Measurements from ENCODE around the gene MYO1H. TPM values are rescaled to one million over a fixed set of nuclear protein-coding genes. Genes with fewer than 3 reads are reported as not detected.

Gene MYO1H
- total RNA-seq, 1 experiment from 2014 or later = not detected

DNA sequence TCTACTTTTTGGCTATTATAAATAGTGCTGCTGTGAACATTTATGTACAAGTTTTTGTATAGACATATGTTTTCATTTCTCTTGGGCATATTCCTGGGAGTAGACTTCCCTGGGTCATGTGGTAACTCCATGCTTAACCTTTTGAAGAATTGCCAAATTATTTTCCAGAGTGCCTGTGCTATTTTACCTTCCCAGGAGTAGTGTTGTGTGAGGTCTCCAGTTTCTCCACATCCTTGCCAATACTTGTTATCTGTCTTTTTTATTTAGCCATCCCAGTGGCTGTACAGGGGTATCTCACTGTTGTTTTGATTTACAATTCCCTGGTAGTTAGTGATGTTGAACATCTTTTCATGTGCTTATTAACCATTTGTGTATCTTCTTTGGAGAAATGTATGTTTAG lies 148.6 kb downstream of the MYO1H start:
- no peak overlapping the region for H3K27ac Mint-ChIP-seq (ENCODE audit: low read depth, unreplicated experiment)
- DNase-seq (ENCODE audit: unreplicated experiment) = no peak
- ChIA-PET POLR2A (no interaction called here), CTCF (no interaction called here)
- no peaks in the 10 kb centered on the region for H3K27me3 Mint-ChIP-seq (ENCODE audit: insufficient read depth, unreplicated experiment)
- intact Hi-C loops (cut with micrococcal nuclease) = loop anchor here (2.0 kb wide), 1 partner anchor 68 kb away; no protein-coding TSS in a partner anchor
- H3K9me3 Mint-ChIP-seq (ENCODE audit: unreplicated experiment) = no peaks in the 10 kb centered on the region
- no TSS peak for BruUV-seq (replicated peaks)
- H3K4me1 Mint-ChIP-seq (ENCODE audit: insufficient read depth, unreplicated experiment) = peaks cover 10% of the 10 kb centered on the region
- TF ChIP-seq, protein P1, sequence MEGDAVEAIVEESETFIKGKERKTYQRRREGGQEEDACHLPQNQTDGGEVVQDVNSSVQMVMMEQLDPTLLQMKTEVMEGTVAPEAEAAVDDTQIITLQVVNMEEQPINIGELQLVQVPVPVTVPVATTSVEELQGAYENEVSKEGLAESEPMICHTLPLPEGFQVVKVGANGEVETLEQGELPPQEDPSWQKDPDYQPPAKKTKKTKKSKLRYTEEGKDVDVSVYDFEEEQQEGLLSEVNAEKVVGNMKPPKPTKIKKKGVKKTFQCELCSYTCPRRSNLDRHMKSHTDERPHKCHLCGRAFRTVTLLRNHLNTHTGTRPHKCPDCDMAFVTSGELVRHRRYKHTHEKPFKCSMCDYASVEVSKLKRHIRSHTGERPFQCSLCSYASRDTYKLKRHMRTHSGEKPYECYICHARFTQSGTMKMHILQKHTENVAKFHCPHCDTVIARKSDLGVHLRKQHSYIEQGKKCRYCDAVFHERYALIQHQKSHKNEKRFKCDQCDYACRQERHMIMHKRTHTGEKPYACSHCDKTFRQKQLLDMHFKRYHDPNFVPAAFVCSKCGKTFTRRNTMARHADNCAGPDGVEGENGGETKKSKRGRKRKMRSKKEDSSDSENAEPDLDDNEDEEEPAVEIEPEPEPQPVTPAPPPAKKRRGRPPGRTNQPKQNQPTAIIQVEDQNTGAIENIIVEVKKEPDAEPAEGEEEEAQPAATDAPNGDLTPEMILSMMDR (IDR thresholded peaks at IDR 0.05; ENCODE audit: unreplicated experiment) = no peak
- no peak overlapping the region for H3K4me3 Mint-ChIP-seq (ENCODE audit: unreplicated experiment)
- peaks cover 61% of the 10 kb centered on the region for H3K36me3 Mint-ChIP-seq (ENCODE audit: insufficient read depth, unreplicated experiment)

DNA sequence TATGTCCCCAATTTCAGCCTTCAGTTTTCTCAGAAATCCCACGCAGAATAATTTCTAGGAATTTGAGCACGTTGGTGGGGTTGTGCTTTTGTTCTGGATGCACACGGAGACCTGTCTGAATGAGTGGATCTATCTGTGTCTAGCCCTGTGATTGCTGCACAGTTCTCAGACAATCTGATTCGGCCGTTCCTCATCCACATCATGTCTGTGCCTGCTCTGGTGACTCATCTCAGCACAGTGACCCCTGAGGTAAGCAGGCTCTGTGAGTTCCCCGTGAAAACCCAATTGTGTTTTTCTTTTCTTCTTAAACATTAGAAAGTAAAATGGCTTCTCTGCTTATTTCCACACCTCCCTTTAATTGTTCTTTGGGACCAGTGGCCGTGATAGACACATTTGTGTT lies 150.0 kb downstream of the MYO1H start:
- CTCF ChIA-PET = no interaction called here
- Mint-ChIP-seq H3K36me3 (ENCODE audit: insufficient read depth, unreplicated experiment) (peaks cover 60% of the 10 kb centered on the region), H3K9me3 (ENCODE audit: unreplicated experiment) (no peaks in the 10 kb centered on the region), H3K27ac (ENCODE audit: low read depth, unreplicated experiment) (peak overlapping the region; percentile 74), H3K4me3 (ENCODE audit: unreplicated experiment) (no peak overlapping the region), H3K4me1 (ENCODE audit: insufficient read depth, unreplicated experiment) (peaks cover 10% of the 10 kb centered on the region), H3K27me3 (ENCODE audit: insufficient read depth, unreplicated experiment) (no peaks in the 10 kb centered on the region)
- TF ChIP-seq, protein P1 (IDR thresholded peaks at IDR 0.05; ENCODE audit: unreplicated experiment) = no peak
- intact Hi-C loops (cut with micrococcal nuclease) = loop anchor here (2.0 kb wide), 1 partner anchor 69 kb away; no protein-coding TSS in a partner anchor
- DNase-seq (ENCODE audit: unreplicated experiment) = peak; percentile 75
- BruUV-seq (replicated peaks) = no TSS peak
- POLR2A ChIA-PET = no interaction called here

Other genes with a start within 250 kb of the MYO1H start
- gene ACACB, start 231.3 kb upstream of the MYO1H start, total RNA-seq (2022) = 1.0 and 1.3 TPM in 2 replicates
- not detected in 2 replicates for gene FOXN4, start 38.6 kb upstream of the MYO1H start, total RNA-seq (2022)
- gene KCTD10, start 129.4 kb downstream of the MYO1H start, total RNA-seq (2022) = 44.9 and 45.7 TPM in 2 replicates
- gene UBE3B, start 129.7 kb downstream of the MYO1H start, total RNA-seq (2022) = 38.6 and 40.0 TPM in 2 replicates
- 36.0 and 59.2 TPM in 2 replicates for gene MMAB, start 225.6 kb downstream of the MYO1H start, total RNA-seq (2022)
- 15.5 and 17.1 TPM in 2 replicates for gene MVK, start 225.9 kb downstream of the MYO1H start, total RNA-seq (2022)

Data from MCF 10A (cell line).